ENCODE data around the gene FOXC2. TPM values are rescaled to one million over a fixed set of nuclear protein-coding genes. Genes with fewer than 3 reads are reported as not detected.

Gene FOXC2
- total and polyA plus RNA-seq, 9 of the 15 experiments (the other 6 are each of a cell fraction or from before 2014, with no cell fraction given) = 0.01 to 0.11 (median 0.10) TPM; not detected in 5

- Histone ChIP-seq H3K4me3 (no peak overlapping the region), H3K27ac (ENCODE audit: extremely low read depth, low read depth, low read length) (no peak overlapping the region), H3K9ac (ENCODE audit: insufficient read depth in 1 of 2, low read depth in 2 of 2, low read length in 2 of 2) (no peak overlapping the region), H4K20me1 (replicated peaks; ENCODE audit: control insufficient read depth, insufficient read depth, low read length) (no peaks in the 10 kb centered on the region), H3K4me1 (replicated peaks in 1 of 2; ENCODE audit: control insufficient read depth in 2 of 2, insufficient read depth in 2 of 2, low read length in 2 of 2) (no peaks in the 10 kb centered on the region), H3K9me1 (ENCODE audit: control insufficient read depth, insufficient read depth, low read length) (no peaks in the 10 kb centered on the region), H3K27me3 (ENCODE audit: control insufficient read depth in 2 of 2, insufficient read depth in 2 of 2, low read length in 2 of 2) (peaks cover 7 to 20% of the 10 kb centered on the region in 2 experiments; a peak in 4 of 5 replicates), H3K9me3 (replicated peaks; ENCODE audit: control insufficient read depth, insufficient read depth, low read depth, low read length) (no peaks in the 10 kb centered on the region), H2AFZ (ENCODE audit: low read depth, low read length) (no peak overlapping the region), H3K4me2 (ENCODE audit: insufficient read depth, low read length) (no peak overlapping the region), H3K36me3 (ENCODE audit: control insufficient read depth, insufficient read depth, low read length) (no peaks in the 10 kb centered on the region), H3K79me2 (ENCODE audit: control insufficient read depth, insufficient read depth, low read length) (no peaks in the 10 kb centered on the region)
- intact Hi-C loops (cut with micrococcal nuclease) (no loop called here), in situ Hi-C loops (cut with MboI) (no loop called here)
- FAIRE-seq (no peak), DNase-seq (ENCODE audit: extremely low read depth in 1 of 4, low spot score in 3 of 4) (no peak), ATAC-seq (no peak)
- TF ChIP-seq CEBPZ (IDR thresholded peaks at IDR 0.05; ENCODE audit: borderline replicate concordance, low read depth, low read length) (no peak), FOXJ2 (tag; IDR thresholded peaks at IDR 0.05) (no peak), RBM39 (optimal IDR thresholded peaks at IDR 0.05; ENCODE audit: low read depth, low read length) (no peak), KAT7 (CRISPR knock-in tag; IDR thresholded peaks at IDR 0.05; ENCODE audit: borderline replicate concordance) (no peak), ZFPM2 (CRISPR knock-in tag; IDR thresholded peaks at IDR 0.05) (no peak), IRF1 (CRISPR knock-in tag; IDR thresholded peaks at IDR 0.05; ENCODE audit: borderline replicate concordance) (no peak), TRIM28 (IDR thresholded peaks at IDR 0.05) (no peak), SOX6 (IDR thresholded peaks at IDR 0.05) (no peak), ZNF239 (CRISPR knock-in tag; IDR thresholded peaks at IDR 0.05) (no peak), ZNF77 (CRISPR knock-in tag; IDR thresholded peaks at IDR 0.05) (no peak), POLR2G (IDR thresholded peaks at IDR 0.05; ENCODE audit: low read depth, low read length) (no peak), ZNF75A (CRISPR knock-in tag; IDR thresholded peaks at IDR 0.05) (no peak), ZKSCAN1 (IDR thresholded peaks at IDR 0.05; ENCODE audit: low read depth, low read length) (no peak), CHD4 (IDR thresholded peaks at IDR 0.05; ENCODE audit: insufficient read depth, insufficient replicate concordance, low read depth, low read length, poor library complexity, severe bottlenecking) (no peak), SMARCE1 (IDR thresholded peaks at IDR 0.05) (no peak), PRPF4 (IDR thresholded peaks at IDR 0.05; ENCODE audit: insufficient read depth, low read depth, low read length, poor library complexity, severe bottlenecking) (no peak), TBL1XR1 (IDR thresholded peaks at IDR 0.05; ENCODE audit: low read length in 2 of 2) (no peak), HCFC1 (IDR thresholded peaks at IDR 0.05; ENCODE audit: low read depth, low read length) (no peak), KLF13 (tag; IDR thresholded peaks at IDR 0.05; ENCODE audit: borderline replicate concordance, low read depth) (no peak), IFI16 (CRISPR knock-in tag; IDR thresholded peaks at IDR 0.05) (no peak)
- ChIA-PET POLR2A (no interaction called here), CTCF (ENCODE audit: low intra/inter-chr PET ratio) (no interaction called here)
- no TSS peak for BruUV-seq (replicated peaks)
- 2% methylated on average over 6 of the region's 6 CpGs for WGBS (ENCODE audit: insufficient coverage, low coverage, missing lambda C conversion rate)
These were observed 42.5 kb downstream of the FOXC2 start for GRCh38 chr16:86609115-86609514.
